Stromal cell of bone marrow (primary cell): ENCODE measurements around the gene GRIN2B.

Source experiments
- DNase-seq: peaks from one replicate; pipeline ENCODE4 v3.0.0-alpha.2; 2012; ENCODE audit warnings: low read depth

The GRIN2B gene

GRCh38 chr12:13981296-13981962, at the start of gene GRIN2B:
GRIN2B (minus strand) TSS chr12:13981602; CDS start chr12:13866208, 115,394 bp downstream.
- DNase-seq: no peak

GRCh38 chr12:14026537-14026936, 45.1 kb upstream of the GRIN2B start:
- no peak for DNase-seq

- DNase-seq: no peak
These were observed 43.2 kb upstream of the GRIN2B start for GRCh38 chr12:14024591-14024990.

- DNase-seq: no peak
These were observed 36.7 kb upstream of the GRIN2B start for GRCh38 chr12:14018080-14018479.

GRCh38 chr12:14010989-14011388, 29.6 kb upstream of the GRIN2B start:
- DNase-seq: no peak

GRCh38 chr12:14007639-14008038, 26.2 kb upstream of the GRIN2B start:
- DNase-seq: no peak

GRCh38 chr12:13992585-13992984, 11.2 kb upstream of the GRIN2B start:
- DNase-seq: no peak

- no peak for DNase-seq
These were observed 10.7 kb upstream of the GRIN2B start for GRCh38 chr12:13992106-13992505.

GRCh38 chr12:13986031-13986430, 4.6 kb upstream of the GRIN2B start:
- DNase-seq: no peak

- DNase-seq: no peak
These were observed 588 bp upstream of the GRIN2B start for GRCh38 chr12:13981990-13982389.

GRCh38 chr12:13980538-13981295, 685 bp downstream of the GRIN2B start:
- DNase-seq: no peak

GRCh38 chr12:13979772-13980378, 1.5 kb downstream of the GRIN2B start:
- no peak for DNase-seq

- no peak for DNase-seq
These were observed 2.5 kb downstream of the GRIN2B start for GRCh38 chr12:13978876-13979275.

- no peak for DNase-seq
These were observed 4.5 kb downstream of the GRIN2B start for GRCh38 chr12:13976880-13977279.

- no peak for DNase-seq
These were observed 5.3 kb downstream of the GRIN2B start for GRCh38 chr12:13976028-13976584.

GRCh38 chr12:13973996-13974395, 7.4 kb downstream of the GRIN2B start:
- DNase-seq: no peak

- no peak for DNase-seq
These were observed 10.6 kb downstream of the GRIN2B start for GRCh38 chr12:13970803-13971202.

- no peak for DNase-seq
These were observed 13.1 kb downstream of the GRIN2B start for GRCh38 chr12:13968281-13968680.

- DNase-seq: no peak
These were observed 16.7 kb downstream of the GRIN2B start for GRCh38 chr12:13964666-13965065.

GRCh38 chr12:13962699-13963098, 18.7 kb downstream of the GRIN2B start:
- DNase-seq: no peak

GRCh38 chr12:13961971-13962370, 19.4 kb downstream of the GRIN2B start:
- DNase-seq: no peak

- no peak for DNase-seq
These were observed 22.2 kb downstream of the GRIN2B start for GRCh38 chr12:13959131-13959723.

- no peak for DNase-seq
These were observed 23.8 kb downstream of the GRIN2B start for GRCh38 chr12:13957576-13957975.
